Activated CD4-positive, alpha-beta T cell treated with anti-CD3 and anti-CD28 coated beads, Interleukin-2, Interleukin-4, amounts not matched to agents 100 ng/mL and 50 ng/mL, durations not matched to agents 16 hours and 8 hours (primary cell): ENCODE data around the gene HSD11B2.

Source experiments
- DNase-seq: peaks from one replicate; pipeline ENCODE4 v3.0.0-alpha.2; 2020; ENCODE audit warnings: low spot score

Gene HSD11B2

DNA sequence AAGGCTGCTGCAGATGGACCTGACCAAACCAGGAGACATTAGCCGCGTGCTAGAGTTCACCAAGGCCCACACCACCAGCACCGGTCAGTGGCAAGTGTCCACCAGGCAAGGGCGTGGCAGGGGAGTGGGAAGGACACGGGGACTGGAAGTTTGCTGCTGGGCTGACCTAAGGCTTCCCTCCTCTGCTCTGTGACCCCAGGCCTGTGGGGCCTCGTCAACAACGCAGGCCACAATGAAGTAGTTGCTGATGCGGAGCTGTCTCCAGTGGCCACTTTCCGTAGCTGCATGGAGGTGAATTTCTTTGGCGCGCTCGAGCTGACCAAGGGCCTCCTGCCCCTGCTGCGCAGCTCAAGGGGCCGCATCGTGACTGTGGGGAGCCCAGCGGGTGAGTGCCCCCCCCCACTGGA lies 4.8 kb downstream of the HSD11B2 start:
- DNase-seq, result no peak

DNA sequence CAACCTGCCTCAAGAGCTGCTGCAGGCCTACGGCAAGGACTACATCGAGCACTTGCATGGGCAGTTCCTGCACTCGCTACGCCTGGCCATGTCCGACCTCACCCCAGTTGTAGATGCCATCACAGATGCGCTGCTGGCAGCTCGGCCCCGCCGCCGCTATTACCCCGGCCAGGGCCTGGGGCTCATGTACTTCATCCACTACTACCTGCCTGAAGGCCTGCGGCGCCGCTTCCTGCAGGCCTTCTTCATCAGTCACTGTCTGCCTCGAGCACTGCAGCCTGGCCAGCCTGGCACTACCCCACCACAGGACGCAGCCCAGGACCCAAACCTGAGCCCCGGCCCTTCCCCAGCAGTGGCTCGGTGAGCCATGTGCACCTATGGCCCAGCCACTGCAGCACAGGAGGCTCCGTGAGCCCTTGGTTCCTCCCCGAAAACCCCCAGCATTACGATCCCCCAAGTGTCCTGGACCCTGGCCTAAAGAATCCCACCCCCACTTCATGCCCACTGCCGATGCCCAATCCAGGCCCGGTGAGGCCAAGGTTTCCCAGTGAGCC lies 5.8 kb downstream of the HSD11B2 start:
- DNase-seq, result no peak

DNA sequence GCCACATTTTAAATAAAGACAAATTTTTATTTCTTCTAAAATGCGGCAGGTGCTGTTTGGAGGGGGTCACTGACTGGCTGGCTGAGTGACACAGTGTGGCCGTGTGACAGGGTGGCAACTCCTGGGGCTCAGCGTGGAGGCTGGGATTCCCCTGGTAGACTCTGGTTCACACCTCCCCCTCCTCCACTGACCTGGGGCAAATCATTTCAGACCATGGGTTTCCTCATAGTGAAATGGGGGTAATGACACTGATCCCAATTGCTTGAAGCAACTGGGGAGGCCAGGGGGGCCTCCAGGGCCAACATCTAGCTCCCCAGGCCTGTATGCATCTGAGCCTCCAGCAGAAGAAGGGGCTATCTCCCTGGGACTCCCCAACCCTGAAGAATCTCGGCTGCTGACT lies 6.6 kb downstream of the HSD11B2 start:
- peak; percentile 33 for DNase-seq

DNA sequence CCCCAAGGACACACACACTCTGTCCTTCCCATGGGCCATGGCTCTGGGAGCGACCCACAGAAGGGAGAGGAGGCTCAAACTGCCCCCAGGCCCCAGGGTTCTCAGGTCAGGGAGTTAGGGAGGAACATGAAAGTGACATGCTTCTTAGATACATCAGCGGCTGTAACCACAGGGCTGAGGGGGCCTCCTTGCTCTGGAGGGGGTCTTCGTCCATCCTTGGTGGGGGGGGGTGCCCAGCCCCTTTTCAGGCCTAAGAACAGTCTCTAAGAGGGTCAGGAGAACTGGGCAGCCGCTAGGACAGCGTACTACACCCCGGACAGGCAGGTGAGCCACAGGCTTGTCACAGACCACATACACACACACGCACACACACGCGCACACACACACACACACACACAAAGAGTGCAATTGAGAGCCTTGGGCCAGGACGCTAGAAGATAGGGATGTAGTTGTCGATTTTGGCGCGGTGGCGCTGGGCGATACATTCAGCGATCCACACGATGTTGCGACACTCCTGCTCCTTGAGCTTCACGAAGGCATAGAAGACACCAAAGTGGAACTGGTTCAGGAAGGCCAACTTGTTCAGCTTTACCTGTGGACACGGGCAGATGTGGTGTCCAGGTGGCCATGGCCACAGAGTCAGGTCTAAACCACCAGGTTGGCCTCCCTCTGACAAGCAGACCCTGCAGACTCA lies 7.3 kb downstream of the HSD11B2 start:
- DNase-seq, result no peak

DNA sequence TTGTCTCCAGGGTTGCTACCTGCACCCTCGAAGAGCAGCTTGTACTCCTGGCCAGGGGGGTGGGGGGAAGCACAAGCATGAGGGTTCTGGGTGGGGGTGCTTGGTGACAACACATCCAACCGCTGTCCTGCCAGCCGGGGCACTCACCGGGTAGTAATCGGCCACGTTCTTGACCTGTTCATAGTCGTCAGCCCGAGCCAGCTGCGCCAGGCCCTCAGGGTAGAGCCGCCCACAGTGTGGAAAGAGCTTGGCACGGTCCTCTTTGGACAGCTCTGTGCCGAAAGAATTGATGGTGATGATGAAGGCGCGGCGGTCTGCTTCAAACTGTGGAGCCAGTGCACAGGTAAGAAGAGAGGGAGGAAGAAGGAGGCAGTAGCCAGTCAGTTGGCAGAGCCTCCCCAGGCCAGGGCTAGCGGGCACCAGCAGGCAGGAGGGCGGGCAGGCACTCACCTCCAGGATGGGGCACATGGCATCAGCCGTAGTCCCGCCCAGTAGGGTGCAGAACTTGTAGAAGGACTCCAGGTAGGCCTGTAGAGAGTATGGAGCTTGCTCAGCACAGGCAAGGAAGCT lies 8.0 kb downstream of the HSD11B2 start:
- no peak for DNase-seq

DNA sequence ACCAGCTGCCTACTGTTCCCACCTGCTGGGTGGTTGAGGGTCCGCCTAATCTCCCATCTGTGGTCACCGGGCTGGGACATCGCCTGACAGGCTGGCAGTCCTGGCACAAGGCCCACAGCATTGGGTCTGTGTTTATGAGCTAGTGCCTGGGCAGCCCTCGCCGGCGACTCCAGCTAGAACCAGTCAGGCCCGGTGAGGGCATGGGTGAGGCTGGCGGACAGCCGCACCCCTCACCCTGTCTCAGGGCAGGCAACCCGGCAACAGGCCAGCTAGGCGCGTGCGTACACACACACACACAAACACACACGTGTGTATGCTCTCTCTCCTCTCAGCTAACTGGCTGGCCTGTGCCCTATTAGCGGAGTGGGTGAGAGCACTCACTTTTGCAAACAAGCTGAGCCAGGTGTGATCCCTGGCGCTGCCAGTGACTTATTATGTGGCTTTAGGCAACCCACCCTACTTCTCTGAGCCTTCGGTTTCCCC lies 10.4 kb downstream of the HSD11B2 start:
- DNase-seq, result no peak

DNA sequence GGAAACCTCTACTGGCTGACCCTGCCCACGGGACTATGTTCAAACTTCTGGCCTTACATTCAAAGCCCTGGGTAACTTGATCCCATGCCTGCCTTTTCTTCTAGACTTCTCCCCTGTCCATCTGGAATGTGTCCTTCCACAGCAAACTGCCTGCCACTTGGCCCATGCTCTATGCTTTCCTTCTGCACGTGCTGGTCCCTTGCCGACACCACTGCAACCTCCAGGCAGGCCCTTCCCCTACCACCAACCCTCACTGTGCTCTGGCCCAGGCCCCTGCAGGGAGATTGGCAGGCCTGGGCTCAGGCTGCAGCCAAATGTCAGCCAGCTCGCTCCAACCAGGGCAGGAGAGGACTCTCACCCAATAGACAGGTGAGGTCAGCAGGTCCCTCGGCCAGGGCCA lies 11.0 kb downstream of the HSD11B2 start:
- DNase-seq, result no peak

DNA sequence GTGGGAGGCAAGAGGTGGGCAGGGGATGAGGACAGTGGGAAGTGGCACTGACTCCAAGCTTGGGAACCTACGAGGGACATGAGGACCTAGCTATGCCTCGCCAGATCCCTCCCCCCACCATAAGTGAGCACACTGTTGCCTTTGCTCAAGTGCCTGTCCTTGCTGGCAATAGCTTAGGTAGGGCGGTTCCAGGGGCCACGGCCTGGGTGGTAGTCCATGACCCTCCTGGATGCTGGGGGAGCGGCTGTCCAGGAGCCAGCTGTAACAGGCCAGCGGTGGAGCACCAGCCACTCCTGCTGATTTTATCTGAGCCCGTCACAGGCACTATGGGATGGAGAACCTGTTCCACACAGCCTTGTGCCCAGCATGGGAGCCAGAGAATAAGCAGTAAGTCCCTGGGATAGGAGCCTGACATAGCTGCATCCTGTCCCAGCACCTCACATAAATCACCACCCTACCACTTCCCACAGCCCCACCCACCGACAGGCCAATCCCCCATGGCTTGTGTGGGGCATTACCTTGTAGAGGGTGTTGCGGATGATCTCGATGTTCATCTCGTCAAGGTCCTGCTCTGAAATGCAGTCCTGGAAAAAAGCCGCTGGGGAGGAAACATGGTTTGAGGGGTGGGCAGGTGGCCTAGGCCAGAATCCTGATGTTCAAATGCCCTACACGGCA lies 11.8 kb downstream of the HSD11B2 start:
- no peak for DNase-seq

DNA sequence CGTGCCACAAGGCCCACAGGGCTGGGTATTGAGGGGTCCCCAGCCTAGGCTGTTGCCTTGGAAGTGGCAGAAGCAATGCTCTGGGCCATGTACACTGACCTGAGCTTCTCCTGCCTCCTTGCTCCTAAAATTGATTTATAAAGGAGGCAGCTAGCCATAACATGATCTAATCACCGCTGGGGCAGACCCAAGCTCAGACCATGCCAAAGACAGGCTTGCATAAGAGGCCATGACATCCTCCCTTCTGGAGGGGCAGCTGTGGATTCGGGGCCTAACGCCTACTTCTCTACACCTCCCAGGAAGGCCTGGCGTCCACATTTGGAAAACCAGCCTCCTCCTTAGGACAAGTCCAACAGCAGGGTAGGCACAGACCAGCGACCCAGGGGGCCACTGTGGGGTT lies 12.3 kb downstream of the HSD11B2 start:
- no peak for DNase-seq

DNA sequence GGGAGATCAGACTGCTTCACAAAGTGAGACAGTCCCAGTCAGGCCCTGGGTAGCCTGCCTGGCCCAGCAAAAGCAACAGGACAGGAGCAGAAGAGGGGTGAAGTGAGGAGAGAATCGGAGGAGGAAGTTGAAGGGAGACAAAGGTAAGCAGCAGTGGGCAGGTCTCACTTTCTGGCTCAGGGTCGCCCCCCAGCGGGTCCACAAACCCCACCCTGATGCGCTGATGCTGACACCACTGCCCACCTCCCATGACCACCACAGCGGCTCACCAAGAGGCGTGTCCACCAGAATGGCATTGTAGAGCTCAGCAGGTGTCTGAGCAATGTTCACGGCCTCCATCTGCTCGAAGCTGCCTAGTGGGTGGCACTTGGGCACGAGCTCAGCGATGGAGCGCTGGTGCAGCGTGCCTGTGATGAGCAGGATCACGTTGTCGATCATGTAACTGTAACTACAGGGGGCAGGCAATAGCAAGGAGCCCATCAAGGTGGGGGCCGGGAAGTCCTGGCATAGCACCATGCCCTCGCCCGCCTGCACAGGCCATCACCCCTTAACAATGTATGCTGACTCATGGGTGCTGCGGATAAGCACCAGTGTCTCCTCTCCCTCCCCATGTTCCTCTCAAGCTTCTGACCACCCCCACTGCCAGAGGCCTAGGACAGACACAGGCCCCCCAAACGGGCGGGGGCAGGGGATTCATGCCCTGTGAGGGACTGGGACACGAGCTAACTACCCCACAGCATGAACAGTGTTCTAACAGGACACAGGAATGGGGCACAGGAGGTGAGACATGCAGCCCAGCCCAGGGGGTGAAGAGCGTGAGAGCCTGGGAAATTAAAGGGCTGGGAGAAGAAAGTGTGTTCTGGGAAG lies 13.6 kb downstream of the HSD11B2 start:
- no peak for DNase-seq

DNA sequence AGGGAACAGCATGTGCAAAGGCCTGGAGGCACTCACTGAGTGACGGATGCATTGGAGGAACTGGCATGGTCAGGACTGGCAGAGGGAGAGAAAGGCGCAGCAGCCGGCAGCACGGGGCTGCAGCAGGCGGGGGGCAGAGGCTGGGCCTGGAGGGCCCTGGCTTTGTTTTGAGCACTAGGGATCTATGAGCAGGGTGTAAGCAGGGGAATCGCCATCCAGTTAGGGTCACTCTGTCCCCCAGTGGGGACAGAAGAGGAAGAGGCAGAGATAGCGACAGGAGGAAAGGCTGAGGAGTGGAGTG lies 14.2 kb downstream of the HSD11B2 start:
- DNase-seq, result no peak

DNA sequence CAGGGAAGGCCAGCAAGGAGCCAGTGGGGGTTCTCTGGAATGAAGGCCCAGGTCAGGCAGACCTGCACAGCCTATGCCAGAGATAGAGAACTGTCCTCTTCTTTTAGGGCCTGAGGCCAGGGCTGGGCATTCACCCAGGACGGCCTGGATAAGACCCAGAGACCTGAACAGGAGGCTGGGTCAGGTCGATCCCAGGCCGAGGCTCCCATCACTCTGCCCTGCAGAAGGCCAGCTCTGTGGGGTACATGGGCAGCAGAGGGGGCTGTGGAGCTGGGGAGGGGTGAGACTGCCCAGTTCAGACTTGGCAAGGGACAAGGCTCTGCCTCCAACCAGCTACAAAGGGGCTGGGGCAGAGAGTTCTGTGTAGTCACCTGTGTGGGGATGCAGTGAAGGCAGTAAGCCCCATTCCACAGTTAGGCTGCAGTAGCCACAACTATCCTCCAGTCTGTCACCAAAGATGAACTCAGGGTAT lies 14.6 kb downstream of the HSD11B2 start:
- no peak for DNase-seq

DNA sequence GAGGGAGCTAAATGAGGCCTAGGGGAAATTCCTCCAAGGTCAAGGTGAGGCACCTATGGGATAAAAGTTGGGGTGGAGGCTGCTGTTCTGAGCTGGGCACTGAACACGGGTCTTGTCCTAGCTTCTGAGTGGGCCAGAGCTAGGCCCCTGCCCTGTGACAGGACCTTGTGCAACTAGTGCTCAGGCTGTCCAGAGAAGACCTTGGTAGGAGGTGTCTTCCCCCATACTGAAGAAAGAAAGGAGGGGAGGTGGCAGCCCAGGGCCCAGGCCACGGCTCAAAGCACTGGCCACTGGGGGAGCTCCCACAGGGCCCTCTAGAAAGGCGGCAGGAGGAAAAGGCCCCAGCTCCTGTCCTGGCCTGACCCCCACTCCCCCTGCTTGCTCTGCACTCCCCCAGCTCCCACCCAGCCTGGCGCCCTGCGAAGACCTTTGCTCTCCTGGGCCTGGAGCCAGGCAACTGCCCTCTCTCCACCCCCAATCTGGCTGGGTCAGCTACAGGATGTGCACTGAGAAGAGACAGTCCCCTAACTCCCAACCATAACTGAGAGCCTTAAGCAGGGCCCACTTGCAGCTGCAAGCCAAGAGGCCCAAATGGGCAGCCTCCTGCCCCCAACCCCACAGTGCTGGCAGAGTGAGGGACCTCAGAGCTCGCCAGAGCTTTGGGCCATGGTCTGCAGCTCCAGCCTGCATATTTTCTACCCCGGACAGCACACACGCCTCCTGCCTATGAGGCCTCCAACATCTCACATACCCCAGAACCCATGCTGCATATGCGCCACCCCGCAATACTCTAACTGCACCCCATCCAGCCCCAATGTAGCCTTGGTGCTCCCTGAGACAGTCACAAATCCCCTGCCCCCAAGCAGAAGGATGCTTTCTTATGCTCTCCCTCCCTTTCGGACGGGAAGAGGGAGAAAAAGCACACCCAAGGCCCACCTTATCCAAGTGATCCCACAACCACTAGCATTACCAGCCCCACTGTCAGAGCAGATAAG lies 15.3 kb downstream of the HSD11B2 start:
- no peak for DNase-seq

DNA sequence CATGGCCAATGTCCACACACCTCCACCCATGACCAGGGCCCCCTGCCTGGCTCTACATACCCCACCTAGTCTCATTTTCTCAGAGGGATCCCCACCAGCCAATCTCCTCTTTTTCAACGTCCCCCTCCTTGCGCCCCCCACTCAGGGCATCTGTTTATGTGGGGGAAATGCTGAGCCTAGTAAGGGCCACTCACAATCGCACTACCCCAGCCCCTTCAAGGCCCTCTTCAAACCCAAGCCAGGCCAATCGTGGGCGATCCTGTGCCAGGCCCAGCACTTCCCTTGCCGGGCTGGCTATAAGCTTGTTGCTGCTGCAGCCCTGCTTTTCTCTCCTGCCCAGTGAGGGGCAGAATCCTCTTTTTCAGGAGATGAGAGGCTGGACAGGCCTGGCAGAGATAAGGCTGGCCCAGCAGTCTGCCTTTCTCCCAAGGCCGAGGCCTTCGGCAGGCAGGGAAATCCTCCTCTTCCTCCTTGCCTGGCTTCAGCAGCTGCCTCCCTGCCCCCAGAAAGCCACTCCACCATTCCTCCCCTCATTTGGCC lies 16.1 kb downstream of the HSD11B2 start:
- no peak for DNase-seq

DNA sequence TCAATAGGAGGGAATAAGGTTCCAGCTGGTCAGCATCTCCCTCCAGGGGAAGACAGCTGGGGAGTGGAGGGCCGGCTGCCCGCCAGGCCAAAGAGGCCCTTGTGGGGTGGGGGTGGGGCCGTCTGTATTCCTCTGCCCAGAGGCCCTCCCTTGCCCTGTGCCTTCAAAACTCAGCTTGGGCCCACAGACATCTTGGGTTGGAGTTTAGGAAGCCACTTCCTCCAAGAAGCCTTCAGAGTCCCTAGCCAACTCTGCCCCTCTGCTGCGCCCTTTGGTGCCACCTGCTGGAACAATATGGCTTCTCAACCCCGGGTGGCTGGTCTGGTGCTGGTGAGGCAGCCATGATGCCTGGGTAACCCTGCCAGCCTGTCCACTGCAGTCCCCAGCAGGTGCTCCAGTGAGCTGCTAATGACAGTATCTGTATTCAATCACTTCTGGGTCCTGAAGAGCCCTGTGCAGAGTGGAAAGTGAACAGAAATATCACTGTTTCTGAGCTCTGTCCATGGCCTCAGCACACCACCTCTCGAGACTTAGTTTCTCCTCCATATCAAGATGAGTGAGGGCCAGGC lies 16.7 kb downstream of the HSD11B2 start:
- peak; percentile 86 for DNase-seq

DNA sequence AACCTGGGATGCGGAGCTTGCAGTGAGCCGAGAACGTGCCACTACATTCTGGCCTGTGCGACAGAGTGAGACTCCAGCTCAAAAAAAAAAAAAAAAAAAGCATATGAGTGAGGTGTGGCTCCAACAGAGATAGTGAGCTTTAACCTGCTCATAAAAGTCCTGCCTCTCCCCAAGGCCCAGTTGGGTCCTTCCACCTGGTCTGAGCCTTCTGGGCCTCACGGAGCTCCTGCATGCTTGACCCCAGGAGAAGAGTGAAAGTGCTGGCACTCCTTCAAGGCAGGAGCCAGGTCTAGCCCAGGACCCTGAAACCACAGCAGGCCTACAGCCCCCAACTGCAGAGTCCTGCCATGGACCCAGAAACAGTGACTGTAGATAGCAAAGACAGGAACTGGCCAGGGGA lies 17.7 kb downstream of the HSD11B2 start:
- DNase-seq, result no peak

DNA sequence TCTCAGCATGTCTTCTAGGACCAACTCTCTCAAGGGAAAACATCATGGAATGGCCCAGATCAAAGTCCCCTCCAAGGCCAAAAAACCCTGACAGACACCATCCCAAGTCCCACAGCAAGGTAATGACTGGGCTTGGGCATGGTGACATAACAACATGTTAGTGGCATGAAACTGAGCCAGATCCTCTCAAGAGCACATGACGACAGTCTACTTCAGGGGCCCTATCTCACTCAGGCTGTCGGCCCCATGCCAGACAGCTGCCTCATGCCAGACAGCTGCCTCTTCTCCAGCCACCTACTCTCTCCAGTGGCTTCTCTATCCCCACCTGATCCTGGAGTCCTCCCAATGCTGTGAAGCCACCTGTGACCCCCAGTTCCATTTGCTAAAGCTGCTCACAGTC lies 18.4 kb downstream of the HSD11B2 start:
- no peak for DNase-seq

DNA sequence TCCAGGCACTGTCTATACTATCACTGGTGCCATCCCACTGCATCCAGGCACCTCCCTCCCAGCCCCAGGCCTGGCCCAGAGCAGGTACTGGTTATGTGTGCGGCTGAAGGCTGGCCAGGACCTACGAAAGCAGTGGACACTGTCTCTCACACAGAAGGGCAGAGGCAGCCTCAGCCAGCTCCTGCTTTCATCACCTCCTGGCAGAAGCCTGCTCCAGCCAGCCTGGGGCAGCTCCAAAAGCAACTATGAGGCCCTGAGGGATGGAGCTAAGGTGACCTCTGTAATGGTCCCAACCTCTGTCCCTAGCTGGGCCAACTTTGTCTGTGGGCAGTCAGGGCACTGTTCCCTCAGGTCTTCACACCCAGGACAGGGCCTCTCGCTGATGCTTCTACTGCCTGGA lies 18.8 kb downstream of the HSD11B2 start:
- no peak for DNase-seq

DNA sequence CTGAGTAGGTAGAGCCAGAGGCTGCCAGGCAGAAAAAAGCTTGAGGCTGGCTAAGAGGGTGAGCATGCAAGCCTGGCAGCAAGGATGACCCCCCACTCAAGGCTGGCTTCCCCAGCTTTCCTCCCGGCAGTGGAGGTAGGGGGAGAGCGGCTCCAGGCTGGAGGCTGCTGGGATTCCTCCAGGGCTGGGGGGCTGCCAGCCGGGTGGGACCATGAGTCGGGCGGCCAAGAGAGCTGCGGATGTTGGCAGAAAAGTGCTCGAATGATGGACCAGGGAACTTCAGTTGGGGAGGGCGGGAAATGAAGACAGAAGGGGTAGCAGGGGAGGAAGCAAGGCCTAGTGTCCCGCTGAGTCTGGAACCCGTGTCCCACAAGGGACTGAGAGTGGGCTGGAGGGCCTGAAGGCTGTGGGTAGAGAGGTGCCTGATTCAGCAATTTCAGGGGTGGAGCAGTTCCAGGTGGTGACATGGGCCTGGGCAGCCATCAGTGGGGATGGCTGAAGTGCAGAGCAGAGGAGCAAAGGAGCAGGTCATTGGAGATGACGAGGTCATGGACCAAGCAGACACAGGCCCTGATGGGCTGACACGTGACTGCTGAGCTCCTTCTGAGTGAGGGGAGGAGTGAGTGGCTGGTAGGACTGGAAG lies 20.3 kb downstream of the HSD11B2 start:
- DNase-seq, result no peak
